Heart right ventricle (tissue), 16 donors: ENCODE results near the gene SLC39A11. TPM values are rescaled to one million over a fixed set of nuclear protein-coding genes. Genes with fewer than 3 reads are reported as not detected.
A peak's percentile ranks its signal among the peaks of the same experiment; 100 is the strongest.

Source experiments
- ATAC-seq, 8 donors: fragments of 200-7000 bp; cut with Tn5 transposase; one replicate each; pipeline ENCODE4 v1.9.1; 2020; ENCODE audit warnings: mild to moderate bottlenecking in 8 of 8, moderate library complexity in 8 of 8, moderate number of reproducible peaks in 1 of 8
- DNase-seq, 2 donors: peaks; one replicate each; pipeline ENCODE4 v3.0.0-alpha.2; 2020
- H3K27ac ChIP-seq, 10 donors: fragments of 200-600 bp; sonication (generic) in 2 of 10; one replicate each; pipeline versions ENCODE4 v1.5.0 to v1.8.0; 2020 to 2022; ENCODE audit warnings: mild to moderate bottlenecking in 3 of 10
- H3K27me3 ChIP-seq, 7 donors: fragments of 200-600 bp; one replicate each; pipeline ENCODE4 v1.8.0; 2021 to 2022; ENCODE audit warnings: mild to moderate bottlenecking in 2 of 7
- H3K36me3 ChIP-seq, 9 donors: fragments of 200-600 bp; sonication (generic) in 1 of 9; one replicate each; pipeline versions ENCODE4 v1.5.0 to v1.8.0; 2020 to 2022; ENCODE audit warnings: mild to moderate bottlenecking in 2 of 9
- H3K4me1 ChIP-seq, 9 donors: fragments of 200-600 bp; sonication (generic) in 1 of 9; one replicate each; pipeline versions ENCODE4 v1.5.0 to v1.8.0; 2020 to 2022; ENCODE audit warnings: mild to moderate bottlenecking in 4 of 9
- H3K4me3 ChIP-seq, 10 donors: fragments of 200-600 bp; sonication (generic) in 2 of 10; one replicate each; pipeline versions ENCODE4 v1.5.0 to v1.8.0; 2020 to 2022; ENCODE audit warnings: mild to moderate bottlenecking in 7 of 10, moderate library complexity in 2 of 10
- H3K9me3 ChIP-seq, 11 donors: fragments of 200-600 bp in 10 of 11; sonication (generic) in 2 of 11; one replicate each; pipeline versions ENCODE4 v1.5.0 to v1.8.0; 2013 to 2022; ENCODE audit warnings: mild to moderate bottlenecking in 2 of 11, control low read depth in 1 of 11, moderate library complexity in 1 of 11
- CTCF ChIP-seq, 9 donors: fragments of 200-600 bp; sonication (generic) in 2 of 9; IDR thresholded peaks; one replicate each; pipeline versions ENCODE4 v1.5.0 to v1.8.0; 2021 to 2022; ENCODE audit warnings: antibody characterized with exemption in 9 of 9, mild to moderate bottlenecking in 5 of 9, moderate library complexity in 1 of 9
- WGBS, 2 donors: extraction: QIAGEN DNeasy Blood & Tissue Kit; methylation state at CpG; one replicate each; pipeline ENCODE4 v1.1.7; 2013; ENCODE audit warnings: inconsistent platforms in 1 of 2; 5-methylcytosine and 5-hydroxymethylcytosine counted together
- intact Hi-C, 10 donors: fragments of 100-400 bp; cut with DNase I; formaldehyde crosslinking; loops; one replicate each; pipeline versions ENCODE4 v1.11.1 to v1.14.2; 2022
- polyA plus RNA-seq, 2 donors: library from polyadenylated mRNA; stranded (reverse); fragments of 200-250 nt; gene quantifications; one replicate each; pipeline ENCODE4 v1.2.3, GENCODE V29; 2013
- total RNA-seq, 10 donors: library from RNA; stranded (reverse); fragmentation: NEBNext Ultra II Directional in 3 of 10; extraction: Animal tissue kit (Norgen Biotek cat#: 25700) in 3 of 10; gene quantifications; one replicate each; pipeline versions ENCODE4 v1.2.1 to v1.2.4, GENCODE V29; 2021 to 2023
- donor health status: Arrhythmogenic right ventricular cardiomyopathy.
- donor health status: ischemic (EF 13 %, LVEDD 7.1; RV severe dilation, severe dysfunction).
- donor health status: healthy with polysubstance abuse.
- donor health status: DM: no; HTN: yes; CAD: no.
- donor health status: DM: no; HTN: no; CAD: no.
- donor health status: ischemic (EF 25% LVEDD 6.9; RV normal size, moderate dysfunction).
- donor health status: ischemic (EF 25% LVEDD 5.7; RV mildly dilated, moderate dysfunction).
- donor health status: healthy.
- donor health status: DM: yes; HTN: yes; CAD: no.
- donor health status: Ischemic cardiomyopathy.
- donor health status: ischemic (EF 35%, LVEDD 5.7; RV mildly dilated, moderate dysfunction).
- donor health status: nonischemic (EF 11% LVEDD 7.7; RV severe dilation, severe dysfunction).
- donor health status: DM: yes; HTN: yes; CAD: no.
- donor health status: PGD.
- donor health status: ischemic (EF 29% LVEDD 5.4; RV normal size, mild dysfunction).
- donor health status: nonischemic (EF 23%, LVEDD 6.1; RV moderate dilation, normal function).

The SLC39A11 gene
- total and polyA plus RNA-seq, 12 donors, result 2.4 to 11.3 (median 6.4) TPM

GRCh38 chr17:73067075-73067474 lies 25.4 kb downstream of the SLC39A11 start:
- H3K27me3 ChIP-seq, result no peaks in the 10 kb centered on the region
- H3K27ac ChIP-seq, result peak overlapping the region in 1 of 10 donors; percentile 17
- no peak overlapping the region for H3K4me3 ChIP-seq
- no peak for DNase-seq
- intact Hi-C loops, result no loop called here
- H3K4me1 ChIP-seq, result peaks cover 0 to 41% (median 21%) of the 10 kb centered on the region in 9 donors
- no peaks in the 10 kb centered on the region for H3K36me3 ChIP-seq
- H3K9me3 ChIP-seq, result peaks cover 0 to 7% (median 0%) of the 10 kb centered on the region in 11 donors
- 98 to 99% methylated on average over 3 of the region's 3 CpGs for WGBS, 2 donors
- no peak for ATAC-seq
- no peak for TF ChIP-seq CTCF (IDR thresholded peaks at IDR 0.05)

GRCh38 chr17:73066148-73066884 lies 26.2 kb downstream of the SLC39A11 start:
- no peaks in the 10 kb centered on the region for H3K27me3 ChIP-seq
- H3K9me3 ChIP-seq, result peaks cover 0 to 7% (median 0%) of the 10 kb centered on the region in 11 donors
- intact Hi-C loops, result no loop called here
- no peak for ATAC-seq
- peak overlapping the region in 1 of 10 donors; percentile 69 for H3K27ac ChIP-seq
- peaks cover 0 to 39% (median 17%) of the 10 kb centered on the region in 9 donors for H3K4me1 ChIP-seq
- WGBS, 2 donors, result 95 to 100% methylated on average over 2 of the region's 2 CpGs
- no peaks in the 10 kb centered on the region for H3K36me3 ChIP-seq
- no peak overlapping the region for H3K4me3 ChIP-seq
- no peak for DNase-seq
- TF ChIP-seq CTCF (IDR thresholded peaks at IDR 0.05), result no peak

GRCh38 chr17:73065376-73065775 lies 27.1 kb downstream of the SLC39A11 start:
- Histone ChIP-seq H3K27me3 (no peaks in the 10 kb centered on the region), H3K4me1 (peaks cover 0 to 31% (median 14%) of the 10 kb centered on the region in 9 donors), H3K36me3 (no peaks in the 10 kb centered on the region), H3K4me3 (no peak overlapping the region), H3K27ac (peak overlapping the region in 3 of 10 donors; percentile 47 to 69 (median 67)), H3K9me3 (peaks cover 0 to 7% (median 0%) of the 10 kb centered on the region in 11 donors)
- no peak for ATAC-seq
- no peak for TF ChIP-seq CTCF (IDR thresholded peaks at IDR 0.05)
- 98 to 100% methylated on average over 3 of the region's 3 CpGs for WGBS, 2 donors
- DNase-seq, result no peak
- intact Hi-C loops, result no loop called here

GRCh38 chr17:73064084-73064938 lies 28.2 kb downstream of the SLC39A11 start:
- peak in 5 of 8 donors; percentile 21 to 51 (median 38) for ATAC-seq
- Histone ChIP-seq H3K27ac (peak overlapping the region in 7 of 10 donors; percentile 34 to 69 (median 50)), H3K4me3 (no peak overlapping the region), H3K36me3 (no peaks in the 10 kb centered on the region), H3K4me1 (peaks cover 0 to 31% (median 14%) of the 10 kb centered on the region in 9 donors), H3K9me3 (peaks cover 0 to 7% (median 0%) of the 10 kb centered on the region in 11 donors), H3K27me3 (no peaks in the 10 kb centered on the region)
- DNase-seq, result peak in 1 of 2 donors; percentile 17
- intact Hi-C loops, result no loop called here
- TF ChIP-seq CTCF (IDR thresholded peaks at IDR 0.05), result no peak
- WGBS, 2 donors, result 72 to 76% methylated on average over 6 of the region's 6 CpGs
